GM10266 (cell line): ENCODE measurements around the gene RPS6KC1.

Source experiments
- DNase-seq: peaks from one replicate; pipeline ENCODE4 v3.0.0; 2012; ENCODE audit errors: extremely low spot score
- TF ChIP-seq, protein P1 (sequence below): IDR thresholded peaks from 2 replicates; pipeline ENCODE4 v1.5.1; 2012; ENCODE audit warnings: mild to moderate bottlenecking, low read depth; ENCODE audit not compliant: control insufficient read depth, insufficient read depth; ENCODE audit errors: missing control alignments

The RPS6KC1 gene

DNA sequence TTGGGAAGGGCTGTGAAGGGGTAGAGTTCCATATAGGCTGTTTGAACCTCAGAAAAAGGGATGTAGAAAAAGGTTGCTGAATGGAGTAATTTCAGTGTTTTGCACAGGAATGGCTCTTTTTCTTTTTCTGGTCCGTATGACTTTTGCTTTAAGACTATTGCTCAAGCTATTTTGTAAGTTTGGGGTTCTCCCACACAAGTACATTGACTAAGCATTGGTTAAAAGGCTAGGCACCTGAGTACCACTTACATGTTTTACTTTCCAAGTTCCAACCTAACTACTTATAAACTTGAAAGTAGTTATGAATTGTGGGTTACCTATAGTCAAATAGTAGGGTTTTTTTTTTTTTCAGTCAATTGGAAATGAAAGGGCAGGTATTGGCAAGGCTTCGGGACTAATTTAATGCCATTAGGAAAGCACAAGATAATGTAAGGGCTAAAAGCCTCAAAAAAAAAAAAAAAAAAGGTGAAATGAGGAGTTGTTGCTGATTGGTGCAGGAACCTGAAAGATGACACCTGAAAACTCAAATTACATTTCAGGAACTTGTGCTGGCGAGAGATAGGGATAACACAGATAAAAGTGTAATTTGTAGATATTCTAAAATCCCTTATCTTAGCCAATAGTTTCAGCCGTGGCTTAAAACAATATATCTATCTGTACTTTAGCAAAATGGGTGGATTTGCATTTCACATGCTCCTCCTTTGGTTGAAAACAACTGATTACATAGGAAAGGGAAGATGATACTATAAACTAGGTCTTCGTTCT lies 209.5 kb downstream of the RPS6KC1 start:
- no peak for DNase-seq
- TF ChIP-seq, protein P1, sequence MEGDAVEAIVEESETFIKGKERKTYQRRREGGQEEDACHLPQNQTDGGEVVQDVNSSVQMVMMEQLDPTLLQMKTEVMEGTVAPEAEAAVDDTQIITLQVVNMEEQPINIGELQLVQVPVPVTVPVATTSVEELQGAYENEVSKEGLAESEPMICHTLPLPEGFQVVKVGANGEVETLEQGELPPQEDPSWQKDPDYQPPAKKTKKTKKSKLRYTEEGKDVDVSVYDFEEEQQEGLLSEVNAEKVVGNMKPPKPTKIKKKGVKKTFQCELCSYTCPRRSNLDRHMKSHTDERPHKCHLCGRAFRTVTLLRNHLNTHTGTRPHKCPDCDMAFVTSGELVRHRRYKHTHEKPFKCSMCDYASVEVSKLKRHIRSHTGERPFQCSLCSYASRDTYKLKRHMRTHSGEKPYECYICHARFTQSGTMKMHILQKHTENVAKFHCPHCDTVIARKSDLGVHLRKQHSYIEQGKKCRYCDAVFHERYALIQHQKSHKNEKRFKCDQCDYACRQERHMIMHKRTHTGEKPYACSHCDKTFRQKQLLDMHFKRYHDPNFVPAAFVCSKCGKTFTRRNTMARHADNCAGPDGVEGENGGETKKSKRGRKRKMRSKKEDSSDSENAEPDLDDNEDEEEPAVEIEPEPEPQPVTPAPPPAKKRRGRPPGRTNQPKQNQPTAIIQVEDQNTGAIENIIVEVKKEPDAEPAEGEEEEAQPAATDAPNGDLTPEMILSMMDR, result no peak

DNA sequence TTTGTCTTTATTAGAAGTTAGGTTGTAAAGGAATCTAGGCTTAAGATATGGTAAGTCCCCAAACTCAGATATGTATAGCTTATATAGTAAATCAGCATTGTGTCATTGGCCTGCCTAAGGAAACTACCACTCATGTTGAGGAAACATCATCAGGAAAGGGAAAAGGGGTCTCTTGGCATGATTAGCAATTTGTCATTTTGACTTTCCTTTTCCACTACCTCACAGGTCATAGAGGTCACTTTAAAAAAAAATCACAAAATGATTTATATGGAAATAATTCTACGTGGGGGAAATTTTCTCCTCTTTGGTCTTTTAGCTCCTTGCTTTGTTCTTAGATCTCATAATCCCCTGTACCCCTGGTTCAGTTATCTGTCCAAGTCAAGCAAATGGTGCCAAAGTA lies 213.5 kb downstream of the RPS6KC1 start:
- no peak for DNase-seq
- TF ChIP-seq, protein P1, result no peak

DNA sequence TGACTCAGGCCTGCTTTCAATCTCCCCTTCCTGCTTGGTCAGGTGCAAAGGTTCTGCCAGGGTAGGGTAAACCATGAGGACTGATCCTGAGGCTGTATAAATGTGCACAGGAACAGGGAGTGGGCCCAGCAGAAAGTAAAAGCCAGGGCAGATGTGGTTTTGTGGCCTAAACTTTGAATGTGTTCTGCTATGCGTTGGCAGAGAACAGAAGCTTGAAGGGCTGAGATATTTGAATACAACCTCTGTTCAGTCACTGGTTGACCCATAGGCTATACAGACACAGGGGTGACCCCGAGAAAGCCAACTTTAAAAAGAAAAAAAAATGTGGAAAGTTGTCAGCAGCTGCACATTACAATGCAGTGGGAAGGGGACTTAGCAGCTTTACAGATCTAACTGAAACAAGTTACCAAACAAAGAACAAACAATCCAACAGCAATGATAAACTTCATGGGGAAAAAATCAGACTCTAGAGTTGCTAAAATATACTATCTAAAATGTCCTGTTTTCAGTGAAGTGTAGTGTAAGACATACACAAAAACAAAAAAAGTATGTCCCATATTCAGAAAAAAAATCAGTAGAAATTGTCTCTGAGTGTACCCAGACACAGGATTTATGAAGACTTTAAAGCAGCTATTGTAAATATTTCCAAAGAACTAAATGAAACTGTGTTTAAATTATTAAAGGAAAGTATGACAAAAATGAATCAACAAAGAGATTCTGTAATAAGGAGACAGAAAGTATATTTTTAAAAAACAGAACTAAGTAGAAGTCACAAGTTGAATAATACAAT lies 216.1 kb downstream of the RPS6KC1 start:
- TF ChIP-seq, protein P1, result no peak
- no peak for DNase-seq

DNA sequence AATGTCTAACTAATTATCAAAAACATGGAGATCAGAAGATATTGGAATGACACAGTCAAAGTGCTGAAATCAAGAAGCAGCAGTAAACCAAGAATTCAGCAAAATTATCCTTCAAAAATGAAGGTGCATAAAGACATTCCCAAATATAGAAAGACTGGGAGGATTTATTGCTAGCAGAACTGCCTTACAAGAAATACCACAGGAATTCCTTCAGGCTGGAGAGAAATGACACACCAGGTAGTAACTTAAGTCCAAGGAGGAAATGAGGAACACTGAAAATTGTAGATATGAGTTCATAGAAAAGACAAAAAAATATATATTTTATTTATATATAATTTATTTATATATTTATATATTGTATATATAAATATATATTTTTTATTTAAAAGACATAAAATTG lies 217.2 kb downstream of the RPS6KC1 start:
- DNase-seq, result no peak
- TF ChIP-seq, protein P1, result no peak

DNA sequence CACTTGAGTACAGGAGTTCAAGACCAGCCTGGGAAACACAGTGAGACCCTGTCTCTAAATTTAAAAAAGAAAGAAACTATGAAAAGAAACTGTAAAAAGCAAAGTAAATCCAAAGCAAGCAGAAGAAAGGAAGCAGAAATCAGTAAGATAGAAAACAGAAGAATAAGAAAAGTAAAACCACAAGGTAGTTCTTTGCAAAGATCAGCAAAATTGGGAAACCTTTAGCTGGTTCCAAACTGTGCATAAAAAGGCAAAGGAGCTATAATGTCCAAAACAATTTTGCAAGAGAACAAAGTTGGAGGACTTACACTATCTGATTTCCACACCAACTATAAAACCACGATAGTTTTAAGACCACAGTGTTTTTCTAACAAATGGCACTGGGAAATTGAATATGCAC lies 218.8 kb downstream of the RPS6KC1 start:
- no peak for DNase-seq
- TF ChIP-seq, protein P1, result no peak

DNA sequence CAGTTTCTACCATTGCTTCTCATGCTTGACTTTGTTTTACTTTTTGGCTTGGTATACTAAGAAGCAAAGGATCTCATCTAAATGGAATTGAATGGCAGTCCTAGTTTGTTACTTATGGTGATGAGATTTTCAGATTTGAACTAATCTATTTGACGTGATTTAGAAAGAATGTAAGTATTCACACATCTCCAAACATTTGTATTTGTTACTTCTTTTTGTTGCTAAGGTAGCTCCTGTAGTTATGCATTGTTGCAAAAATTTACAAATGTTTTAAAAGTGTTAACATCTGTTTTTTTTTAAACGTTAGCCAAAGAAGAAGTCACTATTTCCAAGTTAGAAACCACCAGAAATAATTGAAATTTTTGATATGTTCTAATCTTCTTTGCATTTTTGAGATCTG lies 222.5 kb downstream of the RPS6KC1 start:
- TF ChIP-seq, protein P1, result no peak
- no peak for DNase-seq

DNA sequence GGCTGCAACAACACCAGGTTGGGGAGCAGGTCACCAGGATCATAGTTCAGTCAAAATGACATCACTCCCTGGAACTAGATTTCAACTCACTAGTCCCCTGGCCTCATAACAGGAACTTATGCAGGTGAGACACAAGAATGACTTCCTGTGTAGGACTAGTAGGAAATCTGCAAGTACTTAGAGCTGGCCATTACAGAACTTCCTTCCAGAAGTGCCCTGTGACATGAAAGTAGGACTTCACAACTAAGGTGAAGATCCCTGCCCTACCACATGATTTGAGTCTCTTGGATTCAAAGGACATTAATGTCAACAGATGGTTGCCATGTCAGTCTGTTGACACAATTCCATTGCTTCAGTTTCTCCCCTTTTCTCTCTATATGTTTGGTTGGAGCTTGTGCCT lies 223.1 kb downstream of the RPS6KC1 start:
- no peak for DNase-seq
- TF ChIP-seq, protein P1, result no peak
